Activated CD8-positive, alpha-beta memory T cell treated with anti-CD3 and anti-CD28 coated beads, Interleukin-2, amount 50 U/mL, for 48 hours (primary cell): ENCODE results near the gene RAET1L.
A peak's percentile ranks its signal among the peaks of the same experiment; 100 is the strongest.
"Not testable (repeated sequence)": the region's sequence is repeated elsewhere in the genome, so short reads cannot be mapped to it uniquely, and the experiment has no call there.

Experiments
- DNase-seq: peaks from one replicate; pipeline ENCODE4 v3.0.0-alpha.2; 2020

The RAET1L gene

DNA sequence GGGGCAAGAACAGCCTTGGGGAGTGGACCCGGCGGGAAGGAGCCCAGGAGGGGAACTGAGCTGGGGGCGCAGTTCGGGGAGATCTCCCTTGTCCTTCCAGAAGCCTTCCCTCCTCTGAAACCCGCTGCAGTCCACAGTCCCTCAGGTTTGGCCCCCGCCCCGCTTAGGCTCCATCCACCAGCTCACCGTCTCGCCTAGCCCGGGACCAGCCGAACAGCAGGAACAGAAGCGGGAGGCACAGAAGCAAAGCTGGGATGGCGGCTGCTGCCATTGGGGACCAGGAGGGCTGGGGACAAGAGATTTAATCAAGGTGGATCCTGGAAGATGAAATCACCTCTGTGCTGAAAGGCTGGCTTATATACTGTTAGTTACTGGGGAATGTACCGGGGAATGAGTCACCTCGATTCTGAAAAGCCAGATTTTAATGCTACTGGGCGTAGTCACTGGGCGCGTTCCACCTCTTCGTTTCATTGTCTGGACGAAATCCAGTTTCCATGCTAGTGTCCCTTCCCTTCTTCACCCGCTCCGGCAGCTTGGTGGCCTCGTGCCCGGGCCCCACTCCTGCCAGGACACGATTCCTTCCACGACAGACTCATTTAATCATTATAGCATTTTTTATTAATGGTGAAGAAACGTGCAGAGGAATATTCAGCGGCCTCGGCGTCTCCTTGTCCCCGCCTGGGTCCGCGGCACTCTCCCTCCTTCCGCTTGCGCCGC lies at the start of gene RAET1L:
TSS of gene RAET1L (minus strand) at position 332 of the 717 bp plus-strand sequence. CDS start at position 271, 61 bp downstream.
- DNase-seq = no peak

DNA sequence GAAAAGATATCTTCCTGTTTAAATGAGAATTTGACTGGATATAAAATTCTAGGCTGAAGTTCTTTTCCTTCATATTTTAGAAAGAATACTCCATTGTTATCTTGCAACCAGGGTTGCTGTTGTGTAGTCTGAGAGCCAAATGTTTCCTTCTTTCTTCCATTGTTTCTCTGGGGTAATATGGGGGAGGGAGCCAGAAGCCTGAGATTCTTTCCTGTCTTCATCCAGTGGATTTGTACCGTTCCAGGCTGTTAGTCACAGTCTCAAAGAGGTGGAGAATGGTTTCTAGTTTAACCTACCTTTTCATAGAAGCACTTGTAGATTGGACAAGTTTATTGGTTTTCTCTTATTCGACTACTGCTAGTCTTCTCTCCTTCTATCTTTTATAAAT lies 49.7 kb upstream of the RAET1L start:
- no peak for DNase-seq

GRCh38 chr6:150074396-150075033 lies 49.2 kb upstream of the RAET1L start:
- DNase-seq = not testable (repeated sequence)

- DNase-seq = peak; percentile 63
These were observed 46.9 kb upstream of the RAET1L start for GRCh38 chr6:150072201-150072600.

- no peak for DNase-seq
These were observed 45.0 kb upstream of the RAET1L start for GRCh38 chr6:150070236-150070818.

- no peak for DNase-seq
These were observed 44.4 kb upstream of the RAET1L start for GRCh38 chr6:150069706-150070105.

DNA sequence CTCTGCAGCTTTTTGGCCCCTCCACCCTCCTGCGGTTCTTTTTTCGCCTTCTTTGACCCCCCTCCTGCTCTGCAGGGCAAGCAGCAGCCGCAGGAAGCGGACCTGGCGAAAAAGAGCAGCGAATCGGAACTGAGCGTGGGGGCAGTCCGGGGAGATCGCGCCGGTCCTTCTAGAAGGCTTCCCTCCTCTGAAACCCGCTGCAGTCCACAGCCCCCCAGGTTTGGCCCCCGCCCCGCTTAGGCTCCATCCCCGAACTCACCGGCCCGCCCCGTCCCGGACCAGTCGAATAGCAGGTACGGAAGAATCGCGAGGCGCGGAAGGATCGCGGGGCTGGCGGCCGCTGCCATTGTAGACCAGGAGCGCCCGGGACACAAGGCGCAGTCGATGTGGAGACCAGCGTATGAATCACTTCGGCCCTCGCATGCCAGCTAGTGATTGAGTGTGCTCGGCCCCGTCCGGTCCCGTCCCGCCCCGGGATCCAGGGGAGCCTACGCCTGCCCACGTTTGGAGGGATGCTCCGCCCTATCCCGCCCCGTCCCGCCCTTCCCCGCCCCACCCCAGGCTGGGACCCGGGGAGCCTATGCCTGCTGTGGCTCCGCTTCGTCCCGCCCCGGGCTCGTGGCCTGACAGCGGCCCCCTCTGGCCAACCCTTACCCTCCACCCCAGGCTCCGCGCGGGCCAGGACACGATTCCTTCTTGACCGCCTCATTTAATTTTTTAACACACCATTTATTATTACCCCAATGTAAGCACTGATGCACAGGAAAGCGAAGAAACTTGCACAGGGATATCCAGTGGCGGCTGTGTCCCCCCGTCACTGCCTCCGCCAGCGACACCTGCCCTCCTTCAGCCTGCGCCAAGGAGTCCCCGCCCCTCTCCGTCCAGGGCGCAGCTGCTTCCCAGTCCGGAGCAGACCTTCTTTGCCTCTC lies 43.7 kb upstream of the RAET1L start, which contains the start of gene ULBP3:
TSS of gene ULBP3 (minus strand) at position 402 of the 929 bp plus-strand sequence. CDS start at position 347, 55 bp downstream.
- peak; percentile 85 for DNase-seq

- DNase-seq = no peak
These were observed 42.8 kb upstream of the RAET1L start for GRCh38 chr6:150068151-150068550.

DNA sequence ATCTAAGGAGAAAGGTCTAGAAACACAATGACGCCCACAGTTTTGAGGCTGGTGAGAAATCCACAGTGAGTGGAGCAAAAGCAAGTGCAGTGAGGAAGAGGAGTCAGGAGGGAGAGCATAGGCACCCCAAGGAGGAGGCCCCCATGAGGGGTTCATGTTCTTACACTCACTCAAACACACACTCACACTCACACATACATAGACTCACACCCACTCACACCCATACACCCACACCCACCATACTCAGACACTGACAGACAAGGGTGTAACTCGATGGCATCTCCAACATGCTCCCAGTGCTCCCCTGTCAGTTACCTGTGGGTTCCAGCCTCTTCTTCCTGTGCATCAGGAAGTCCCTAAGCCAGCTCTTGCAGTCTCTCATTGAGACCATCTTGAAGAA lies 39.8 kb upstream of the RAET1L start:
- no peak for DNase-seq

DNA sequence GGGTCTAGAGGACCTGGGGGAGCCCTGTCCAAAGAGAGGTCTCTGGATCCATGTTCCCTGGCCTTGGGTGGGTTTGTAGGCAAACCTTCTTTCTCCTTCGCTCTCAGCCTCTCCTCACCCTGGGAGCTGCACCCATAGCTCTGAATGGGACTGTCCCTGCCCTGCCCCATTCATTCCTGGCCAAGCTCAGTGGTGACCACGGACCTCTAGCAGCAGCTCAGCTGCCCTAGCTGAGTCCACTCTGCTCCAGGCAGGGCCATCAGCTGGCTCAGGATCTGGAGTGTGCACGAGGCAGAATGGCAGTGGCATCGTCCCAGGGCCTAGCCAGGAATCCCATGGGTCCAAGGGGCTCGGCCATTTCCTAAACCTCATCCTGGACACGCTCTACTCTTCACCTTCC lies 38.3 kb upstream of the RAET1L start:
- no peak for DNase-seq

DNA sequence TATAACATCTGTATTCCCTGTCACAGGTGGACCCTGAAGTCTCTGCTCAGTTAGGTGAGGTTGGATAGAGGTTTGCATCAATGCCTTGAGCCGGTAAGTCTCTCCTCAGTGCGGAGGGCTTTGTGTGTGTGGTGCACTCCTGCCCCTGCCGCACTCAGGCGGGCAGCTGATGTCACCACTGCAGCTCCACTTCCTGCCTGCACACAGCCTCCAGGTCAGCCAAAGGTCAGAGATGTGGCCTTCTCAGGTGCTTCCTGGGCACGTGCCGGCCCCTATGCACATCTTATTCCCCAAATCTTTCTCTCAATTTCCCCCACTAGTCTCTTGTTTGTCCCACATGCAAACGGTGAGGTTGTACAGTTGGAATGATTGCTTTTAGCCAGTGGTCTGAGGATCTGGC lies 34.6 kb upstream of the RAET1L start:
- DNase-seq = not testable (repeated sequence)

GRCh38 chr6:150058986-150059385 lies 33.7 kb upstream of the RAET1L start:
- DNase-seq = no peak

GRCh38 chr6:150058231-150058792 lies 33.0 kb upstream of the RAET1L start:
- DNase-seq = no peak

GRCh38 chr6:150057501-150057951 lies 32.2 kb upstream of the RAET1L start:
- DNase-seq = no peak

- DNase-seq = no peak
These were observed 31.6 kb upstream of the RAET1L start for GRCh38 chr6:150056916-150057315.

DNA sequence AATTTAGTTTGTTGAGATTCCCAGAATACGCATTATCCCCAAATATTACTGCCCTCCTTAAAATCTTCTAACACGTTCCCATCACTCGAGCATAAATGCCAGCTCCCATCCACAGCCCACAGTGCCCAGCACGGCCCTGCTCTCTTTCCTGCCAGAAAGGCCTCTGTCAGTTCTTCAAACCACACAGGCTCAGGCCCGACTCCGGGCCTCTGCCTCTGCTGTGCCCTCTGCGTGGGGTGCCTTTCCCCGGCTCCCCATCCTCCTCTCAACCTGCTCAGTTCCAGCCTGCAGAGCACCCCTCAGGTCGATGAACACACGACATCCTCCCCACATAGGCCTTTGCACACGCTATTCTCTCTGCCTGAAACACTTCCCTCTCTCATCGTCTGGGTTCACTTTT lies 30.8 kb upstream of the RAET1L start:
- no peak for DNase-seq

- no peak for DNase-seq
These were observed 29.8 kb upstream of the RAET1L start for GRCh38 chr6:150055131-150055530.

DNA sequence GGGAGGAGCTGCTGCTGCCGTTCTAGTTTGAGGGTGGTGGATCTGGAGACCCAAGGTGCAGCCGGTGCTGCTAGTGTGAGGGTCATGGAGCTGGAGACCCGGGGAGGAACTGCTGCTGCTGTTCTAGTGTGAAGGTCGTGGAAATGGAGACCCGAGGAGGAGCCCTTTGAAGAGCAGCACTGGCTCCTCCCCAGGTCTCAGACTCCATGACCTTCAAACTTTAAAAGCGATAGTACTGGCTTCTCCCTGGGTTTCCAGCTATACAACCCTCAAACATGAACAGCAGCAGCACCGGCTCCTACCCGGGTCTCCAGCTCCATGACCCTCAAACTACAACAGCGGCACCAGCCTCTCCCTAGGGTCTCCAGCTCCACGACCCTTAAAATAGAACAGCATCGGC lies 28.1 kb upstream of the RAET1L start:
- no peak for DNase-seq

- no peak for DNase-seq
These were observed 25.5 kb upstream of the RAET1L start for GRCh38 chr6:150050846-150051245.

GRCh38 chr6:150048099-150048498 lies 22.8 kb upstream of the RAET1L start:
- DNase-seq = no peak

DNA sequence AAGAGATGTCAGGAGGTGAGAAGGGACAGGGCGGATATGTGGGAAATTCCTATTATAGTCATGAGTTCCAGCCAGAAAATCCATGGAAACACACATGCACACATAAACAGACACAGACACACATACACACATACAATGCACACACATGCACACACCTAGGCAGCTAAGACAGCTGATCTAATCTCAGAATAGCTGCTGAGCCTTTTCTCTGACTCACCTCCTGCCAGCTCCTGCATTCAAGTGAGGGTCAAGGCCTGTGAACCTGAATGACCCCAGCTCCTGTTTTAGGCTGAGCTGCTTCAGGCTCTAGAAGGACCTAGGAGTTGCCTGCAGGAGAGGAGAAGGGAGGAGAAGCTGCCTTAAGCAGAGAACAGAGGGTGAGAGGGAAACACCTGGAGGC lies 21.6 kb upstream of the RAET1L start:
- no peak for DNase-seq

DNA sequence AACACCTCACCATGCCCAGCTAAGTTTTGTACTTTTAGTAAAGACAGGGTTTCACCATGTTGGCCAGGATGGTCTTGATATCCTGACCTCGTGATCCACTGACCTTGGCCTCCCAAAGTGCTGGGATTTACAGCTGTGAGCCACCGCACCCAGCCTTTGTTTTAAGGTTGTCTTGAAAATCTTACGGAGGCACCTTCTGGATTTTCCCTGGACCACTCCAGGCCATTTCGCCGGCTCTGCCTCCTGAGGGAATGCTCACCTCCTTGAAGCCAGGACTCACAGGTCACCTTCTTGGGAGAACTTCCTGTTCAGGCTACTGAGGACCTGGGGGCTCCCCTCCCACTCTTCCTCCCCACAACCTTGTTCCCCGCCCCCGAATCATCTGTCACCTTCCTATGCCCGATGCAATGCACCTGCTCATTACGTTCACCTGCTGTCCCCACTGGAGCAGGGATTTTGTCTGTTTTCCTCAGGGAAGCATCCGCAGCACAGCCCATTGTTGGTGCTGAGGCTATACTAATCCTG lies 19.4 kb upstream of the RAET1L start:
- no peak for DNase-seq
